K562 (cell line): ENCODE results near the gene MTHFS. TPM values are rescaled to one million over a fixed set of nuclear protein-coding genes. Genes with fewer than 3 reads are reported as not detected.
A peak's percentile ranks its signal among the peaks of the same experiment; 100 is the strongest.

Experiments used
- ATAC-seq: fragments of 200-7000 bp; cut with Tn5 transposase; 3 replicates; pipeline ENCODE4 v1.9.1; 2020; ENCODE audit warnings: moderate library complexity
- BruUV-seq: library from RNA; stranded (reverse); fragments of 400-500 nt; replicated peaks from 2 replicates; lab custom pipeline; 2021; lab: Mats Ljungman, UMichigan
- CTCF ChIA-PET: fragments of 300-600 bp; formaldehyde crosslinking; extraction: SDS; loops from one replicate; lab custom pipeline; 2021; ENCODE audit warnings: low intra/inter-chr PET ratio; lab: Yijun Ruan, JAX
- POLR2A ChIA-PET: fragments of 300-600, 350-650 bp; sonication (Branson Sonifier 250); formaldehyde crosslinking; extraction: SDS; loops from one replicate; lab custom pipeline; 2021; ENCODE audit warnings: antibody characterized with exemption, inconsistent platforms; lab: Yijun Ruan, JAX
- DNase-seq, 4 experiments: peaks; one replicate each; pipeline versions ENCODE4 v3.0.0 to v3.0.0-alpha.2; 2011 to 2018; ENCODE audit warnings: low spot score in 3 of 4, mixed read lengths in 3 of 4; ENCODE audit errors: extremely low read depth in 1 of 4
- FAIRE-seq: peaks from 2 replicates; lab custom pipeline; 2011; peaks lifted over from hg19 to GRCh38; lab: Jason Lieb, UNC
- H2AFZ ChIP-seq: 2 replicates; pipeline ENCODE4 v1.6.0; 2011; ENCODE audit warnings: low read depth, low read length, control low read depth, inconsistent platforms
- H3K27ac ChIP-seq: fragments of 200-600 bp; 3 replicates; pipeline ENCODE4 v1.8.0; 2011; ENCODE audit warnings: low read depth, mild to moderate bottlenecking, control low read depth, inconsistent platforms, low read length, moderate library complexity, mixed read lengths; ENCODE audit errors: extremely low read depth
- H3K27me3 ChIP-seq, 2 experiments: fragments of 300-600 bp in 1 of 2; 2 replicates in 1 of 2; 3 replicates in 1 of 2; pipeline versions ENCODE4 v1.6.0 to v1.8.0; 2011; ENCODE audit warnings: inconsistent platforms in 2 of 2, low read length in 2 of 2, mild to moderate bottlenecking in 1 of 2, mixed read lengths in 1 of 2, moderate library complexity in 1 of 2; ENCODE audit not compliant: control insufficient read depth in 2 of 2, insufficient read depth in 2 of 2
- H3K36me3 ChIP-seq: fragments of 300-600 bp; 3 replicates; pipeline ENCODE4 v1.8.0; 2011; ENCODE audit warnings: mild to moderate bottlenecking, low read length, inconsistent platforms; ENCODE audit not compliant: control insufficient read depth, insufficient read depth
- H3K4me1 ChIP-seq, 2 experiments: fragments of 200-600 bp in 1 of 2; replicated peaks in 1 of 2; 2 replicates in 1 of 2; 3 replicates in 1 of 2; pipeline versions ENCODE4 v1.5.1 to v1.8.0; 2011; ENCODE audit warnings: inconsistent platforms in 2 of 2, low read length in 2 of 2, mild to moderate bottlenecking in 1 of 2, mixed read lengths in 1 of 2, moderate library complexity in 1 of 2; ENCODE audit not compliant: control insufficient read depth in 2 of 2, insufficient read depth in 2 of 2
- H3K4me2 ChIP-seq: 2 replicates; pipeline ENCODE4 v1.6.1; 2011; ENCODE audit warnings: low read length, control low read depth, inconsistent platforms, mixed read lengths; ENCODE audit not compliant: insufficient read depth
- H3K4me3 ChIP-seq: fragments of 200-600 bp; sonication (generic), shearing (Covaris generic); 2 replicates; pipeline ENCODE4 v1.5.1; 2016; ENCODE audit warnings: control low read depth, inconsistent platforms
- H3K79me2 ChIP-seq: fragments of 200-600 bp; 3 replicates; pipeline ENCODE4 v1.8.0; 2011; ENCODE audit warnings: low read length, inconsistent platforms; ENCODE audit not compliant: control insufficient read depth, insufficient read depth
- H3K9ac ChIP-seq, 2 experiments: 2 replicates each; pipeline versions ENCODE4 v1.6.0 to v1.6.1; 2011; ENCODE audit warnings: low read depth in 2 of 2, low read length in 2 of 2, control low read depth in 1 of 2, inconsistent platforms in 1 of 2, mild to moderate bottlenecking in 1 of 2, mixed read lengths in 1 of 2; ENCODE audit not compliant: insufficient read depth in 1 of 2
- H3K9me1 ChIP-seq: one replicate; pipeline ENCODE4 v1.6.0; 2011; ENCODE audit warnings: inconsistent platforms, mild to moderate bottlenecking, low read length, moderate library complexity; ENCODE audit not compliant: control insufficient read depth, insufficient read depth
- H3K9me3 ChIP-seq: replicated peaks from 2 replicates; pipeline ENCODE4 v1.5.1; 2011; ENCODE audit warnings: low read depth, low read length, inconsistent platforms; ENCODE audit not compliant: control insufficient read depth, insufficient read depth
- H4K20me1 ChIP-seq: replicated peaks from 2 replicates; pipeline ENCODE4 v1.6.1; 2011; ENCODE audit warnings: low read length, inconsistent platforms, mixed read lengths; ENCODE audit not compliant: control insufficient read depth, insufficient read depth
- BRF1 ChIP-seq: IDR thresholded peaks from 3 replicates; pipeline ENCODE4 v1.6.1; 2011; ENCODE audit warnings: borderline replicate concordance, mild to moderate bottlenecking; ENCODE audit not compliant: insufficient read length; ENCODE audit errors: extremely low read depth
- CBX8 ChIP-seq: fragments of 200-600 bp; sonication (generic); IDR thresholded peaks from 2 replicates; pipeline ENCODE4 v1.6.1; 2012; ENCODE audit warnings: borderline replicate concordance, mixed run types, low read depth, mild to moderate bottlenecking, moderate library complexity, mixed read lengths, low read length, control low read depth, inconsistent platforms; ENCODE audit not compliant: poor library complexity, severe bottlenecking; ENCODE audit errors: extremely low read depth
- FUS ChIP-seq: fragments of 200-400 bp; formaldehyde crosslinking; optimal IDR thresholded peaks from 2 replicates; pipeline ENCODE3; 2017; ENCODE audit warnings: low read depth, low read length
- KLF1 ChIP-seq: fragments of 450-650 bp; IDR thresholded peaks from 2 replicates; pipeline ENCODE4 v1.6.1; 2016; ENCODE audit warnings: missing genetic modification characterization, missing compliant biosample characterization
- RCOR1 ChIP-seq, 2 experiments: IDR thresholded peaks; 2 replicates each; pipeline ENCODE4 v1.6.1; 2012; ENCODE audit warnings: low read depth in 2 of 2, low read length in 2 of 2, borderline replicate concordance in 1 of 2, improper control_type of control experiment in 1 of 2
- SIX5 ChIP-seq, 2 experiments: IDR thresholded peaks; 2 replicates each; pipeline ENCODE4 v1.6.1; 2011; ENCODE audit warnings: low read length in 2 of 2, borderline replicate concordance in 1 of 2, low read depth in 1 of 2, mild to moderate bottlenecking in 1 of 2, moderate library complexity in 1 of 2; ENCODE audit not compliant: insufficient read depth in 1 of 2
- XRCC5 ChIP-seq: fragments of 200-400 bp; formaldehyde crosslinking; IDR thresholded peaks from 2 replicates; pipeline ENCODE4 v1.6.1; 2017; ENCODE audit warnings: low read depth, mild to moderate bottlenecking, low read length
- ZKSCAN3 ChIP-seq: fragments of 250-450 bp; sonication (Bioruptor Pico); IDR thresholded peaks from 2 replicates; pipeline ENCODE4 v1.4.0; 2020
- ZNF3 ChIP-seq: fragments of 250-450 bp; sonication (Bioruptor Pico); IDR thresholded peaks from 2 replicates; pipeline ENCODE4 v1.5.0; 2021; ENCODE audit warnings: mild to moderate bottlenecking, moderate library complexity
- WGBS: fragments of 100-300 bp; shearing (Covaris generic); methylation state at CpG from one replicate; pipeline ENCODE4 v1.1.6; 2016; ENCODE audit warnings: low coverage, mixed read lengths; ENCODE audit not compliant: insufficient coverage; ENCODE audit errors: missing lambda C conversion rate; 5-methylcytosine and 5-hydroxymethylcytosine counted together
- in situ Hi-C: fragments of 300-500 bp; cut with MboI; formaldehyde crosslinking; loops from 4 replicates; pipeline ENCODE4 v1.15.0; 2018; ENCODE audit warnings: inconsistent platforms, mixed read lengths
- intact Hi-C: fragments of 100-400 bp; cut with micrococcal nuclease; formaldehyde crosslinking; loops from 2 replicates; pipeline ENCODE4 v1.14.2; 2022
- polyA plus RNA-seq, 8 experiments: library from polyadenylated mRNA; depleted of rRNA in 4 of 8; stranded (reverse) in 5 of 8; unstranded in 3 of 8; fragments of >200 nt; fragmentation: Nextera tagmentation in 2 of 8; fragmentation: Illumina TruSeq in 1 of 8; extraction: Ambion mirVana in 2 of 8; extraction: Trizol in 1 of 8; gene quantifications; 2 replicates each; pipeline versions ENCODE4 v1.2.1 to v1.2.3, GENCODE V29; 2011 to 2014; ENCODE audit warnings: inconsistent platforms in 1 of 8, missing spikeins in 1 of 8
- total RNA-seq, 7 experiments: library from RNA; depleted of rRNA in 6 of 7; stranded (reverse); fragments of >200 nt in 6 of 7; fragmentation: Illumina TruSeq in 2 of 7; extraction: Trizol in 2 of 7; gene quantifications; 2 replicates each; pipeline versions ENCODE4 v1.2.1 to v1.2.3, GENCODE V29; 2011 to 2021; ENCODE audit warnings: low replicate concordance in 1 of 7
- TF ChIP-seq, protein P1 (sequence below): fragments of 200-600 bp; sonication (generic); IDR thresholded peaks from one replicate; pipeline ENCODE4 v1.6.1; 2012; ENCODE audit warnings: mild to moderate bottlenecking, low read depth, low read length, inconsistent platforms

The MTHFS gene
- total and polyA plus RNA-seq, 9 of the 15 experiments (the other 6 are each of a cell fraction or from before 2014, with no cell fraction given): 17.8 to 79.3 (median 41.7) TPM

DNA sequence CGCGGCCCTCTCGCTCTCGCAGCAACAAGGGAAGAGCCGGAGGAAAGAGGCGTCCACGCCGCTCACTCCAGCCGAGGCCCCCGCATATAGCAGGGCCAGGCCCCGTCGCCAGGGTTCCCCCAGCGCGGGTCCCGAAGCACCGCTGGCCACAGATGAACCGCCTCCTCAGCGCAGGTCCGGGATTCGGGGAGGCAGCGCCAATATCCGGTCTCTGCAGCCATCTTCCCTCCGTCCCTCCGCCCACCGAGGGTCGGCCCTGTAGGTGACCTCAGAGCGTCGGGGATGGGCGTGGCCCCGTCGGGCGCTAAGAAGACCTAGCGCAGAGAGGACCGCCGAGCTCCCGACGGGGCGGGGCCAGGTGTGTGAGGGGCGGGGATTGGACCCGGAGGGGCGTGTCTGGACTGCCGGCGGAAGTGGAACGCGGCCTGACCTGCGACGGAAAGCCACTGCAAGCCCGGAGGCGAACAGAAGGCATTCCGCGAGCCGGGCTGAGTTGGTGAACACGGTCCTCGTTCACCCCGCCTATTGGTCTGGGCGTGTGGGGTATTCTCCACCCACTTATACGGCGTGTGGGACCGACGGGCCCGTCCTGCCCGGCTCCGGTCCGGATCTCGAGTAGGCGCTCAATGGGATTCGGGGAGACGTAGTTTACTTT lies 26.8 kb upstream of the MTHFS start:
- Histone ChIP-seq H3K4me1 (peaks cover 10 to 17% of the 10 kb centered on the region in 2 experiments; a peak in 4 of 5 replicates), H3K27ac (peak overlapping the region; percentile 91), H3K9ac (peak overlapping the region; percentile 89 to 99), H3K27me3 (no peaks in the 10 kb centered on the region), H3K4me2 (peak overlapping the region; percentile 91), H3K9me1 (no peaks in the 10 kb centered on the region), H3K36me3 (peaks cover 28% of the 10 kb centered on the region), H3K9me3 (peaks cover 35% of the 10 kb centered on the region), H3K4me3 (peak overlapping the region; percentile 93), H3K79me2 (peaks cover 38% of the 10 kb centered on the region), H4K20me1 (no peaks in the 10 kb centered on the region), H2AFZ (peak overlapping the region; percentile 85)
- POLR2A ChIA-PET: interaction anchor here (0.5 to 2.8 kb wide), 12 partner anchors 9 to 1623 kb away, joined by 3 to 15 read pairs (median 4); no protein-coding TSS in a partner anchor
- ATAC-seq: peak; percentile 97
- in situ Hi-C loops: no loop called here
- intact Hi-C loops: loop anchor here (2.0 to 5.0 kb wide), 2 partner anchors 69 to 233 kb away; no protein-coding TSS in a partner anchor
- peak; percentile 98 for FAIRE-seq
- under 1% methylated on average over 55 of the region's 68 CpGs for WGBS
- peak; percentile 96 to 98 (median 98) for DNase-seq
- CTCF ChIA-PET: no interaction called here
- BruUV-seq: no TSS peak
- TF ChIP-seq XRCC5 (no peak), SIX5 (IDR thresholded peaks at IDR 0.05; ENCODE audit: borderline replicate concordance in 1 of 2, insufficient read depth in 1 of 2, low read depth in 1 of 2, low read length in 2 of 2) (no peak), RCOR1 (IDR thresholded peaks at IDR 0.05; ENCODE audit: borderline replicate concordance in 1 of 2, low read depth in 2 of 2, low read length in 2 of 2) (0 out of 4 replicates have a peak, but pooled peaks of 1 of the 2 experiments have one; percentile 41), BRF1 (no peak), KLF1 (tag) (no peak), FUS (no peak), CBX8 (no peak), ZNF3 (CRISPR knock-in tag) (no peak), ZKSCAN3 (CRISPR knock-in tag) (no peak)
- TF ChIP-seq, protein P1, sequence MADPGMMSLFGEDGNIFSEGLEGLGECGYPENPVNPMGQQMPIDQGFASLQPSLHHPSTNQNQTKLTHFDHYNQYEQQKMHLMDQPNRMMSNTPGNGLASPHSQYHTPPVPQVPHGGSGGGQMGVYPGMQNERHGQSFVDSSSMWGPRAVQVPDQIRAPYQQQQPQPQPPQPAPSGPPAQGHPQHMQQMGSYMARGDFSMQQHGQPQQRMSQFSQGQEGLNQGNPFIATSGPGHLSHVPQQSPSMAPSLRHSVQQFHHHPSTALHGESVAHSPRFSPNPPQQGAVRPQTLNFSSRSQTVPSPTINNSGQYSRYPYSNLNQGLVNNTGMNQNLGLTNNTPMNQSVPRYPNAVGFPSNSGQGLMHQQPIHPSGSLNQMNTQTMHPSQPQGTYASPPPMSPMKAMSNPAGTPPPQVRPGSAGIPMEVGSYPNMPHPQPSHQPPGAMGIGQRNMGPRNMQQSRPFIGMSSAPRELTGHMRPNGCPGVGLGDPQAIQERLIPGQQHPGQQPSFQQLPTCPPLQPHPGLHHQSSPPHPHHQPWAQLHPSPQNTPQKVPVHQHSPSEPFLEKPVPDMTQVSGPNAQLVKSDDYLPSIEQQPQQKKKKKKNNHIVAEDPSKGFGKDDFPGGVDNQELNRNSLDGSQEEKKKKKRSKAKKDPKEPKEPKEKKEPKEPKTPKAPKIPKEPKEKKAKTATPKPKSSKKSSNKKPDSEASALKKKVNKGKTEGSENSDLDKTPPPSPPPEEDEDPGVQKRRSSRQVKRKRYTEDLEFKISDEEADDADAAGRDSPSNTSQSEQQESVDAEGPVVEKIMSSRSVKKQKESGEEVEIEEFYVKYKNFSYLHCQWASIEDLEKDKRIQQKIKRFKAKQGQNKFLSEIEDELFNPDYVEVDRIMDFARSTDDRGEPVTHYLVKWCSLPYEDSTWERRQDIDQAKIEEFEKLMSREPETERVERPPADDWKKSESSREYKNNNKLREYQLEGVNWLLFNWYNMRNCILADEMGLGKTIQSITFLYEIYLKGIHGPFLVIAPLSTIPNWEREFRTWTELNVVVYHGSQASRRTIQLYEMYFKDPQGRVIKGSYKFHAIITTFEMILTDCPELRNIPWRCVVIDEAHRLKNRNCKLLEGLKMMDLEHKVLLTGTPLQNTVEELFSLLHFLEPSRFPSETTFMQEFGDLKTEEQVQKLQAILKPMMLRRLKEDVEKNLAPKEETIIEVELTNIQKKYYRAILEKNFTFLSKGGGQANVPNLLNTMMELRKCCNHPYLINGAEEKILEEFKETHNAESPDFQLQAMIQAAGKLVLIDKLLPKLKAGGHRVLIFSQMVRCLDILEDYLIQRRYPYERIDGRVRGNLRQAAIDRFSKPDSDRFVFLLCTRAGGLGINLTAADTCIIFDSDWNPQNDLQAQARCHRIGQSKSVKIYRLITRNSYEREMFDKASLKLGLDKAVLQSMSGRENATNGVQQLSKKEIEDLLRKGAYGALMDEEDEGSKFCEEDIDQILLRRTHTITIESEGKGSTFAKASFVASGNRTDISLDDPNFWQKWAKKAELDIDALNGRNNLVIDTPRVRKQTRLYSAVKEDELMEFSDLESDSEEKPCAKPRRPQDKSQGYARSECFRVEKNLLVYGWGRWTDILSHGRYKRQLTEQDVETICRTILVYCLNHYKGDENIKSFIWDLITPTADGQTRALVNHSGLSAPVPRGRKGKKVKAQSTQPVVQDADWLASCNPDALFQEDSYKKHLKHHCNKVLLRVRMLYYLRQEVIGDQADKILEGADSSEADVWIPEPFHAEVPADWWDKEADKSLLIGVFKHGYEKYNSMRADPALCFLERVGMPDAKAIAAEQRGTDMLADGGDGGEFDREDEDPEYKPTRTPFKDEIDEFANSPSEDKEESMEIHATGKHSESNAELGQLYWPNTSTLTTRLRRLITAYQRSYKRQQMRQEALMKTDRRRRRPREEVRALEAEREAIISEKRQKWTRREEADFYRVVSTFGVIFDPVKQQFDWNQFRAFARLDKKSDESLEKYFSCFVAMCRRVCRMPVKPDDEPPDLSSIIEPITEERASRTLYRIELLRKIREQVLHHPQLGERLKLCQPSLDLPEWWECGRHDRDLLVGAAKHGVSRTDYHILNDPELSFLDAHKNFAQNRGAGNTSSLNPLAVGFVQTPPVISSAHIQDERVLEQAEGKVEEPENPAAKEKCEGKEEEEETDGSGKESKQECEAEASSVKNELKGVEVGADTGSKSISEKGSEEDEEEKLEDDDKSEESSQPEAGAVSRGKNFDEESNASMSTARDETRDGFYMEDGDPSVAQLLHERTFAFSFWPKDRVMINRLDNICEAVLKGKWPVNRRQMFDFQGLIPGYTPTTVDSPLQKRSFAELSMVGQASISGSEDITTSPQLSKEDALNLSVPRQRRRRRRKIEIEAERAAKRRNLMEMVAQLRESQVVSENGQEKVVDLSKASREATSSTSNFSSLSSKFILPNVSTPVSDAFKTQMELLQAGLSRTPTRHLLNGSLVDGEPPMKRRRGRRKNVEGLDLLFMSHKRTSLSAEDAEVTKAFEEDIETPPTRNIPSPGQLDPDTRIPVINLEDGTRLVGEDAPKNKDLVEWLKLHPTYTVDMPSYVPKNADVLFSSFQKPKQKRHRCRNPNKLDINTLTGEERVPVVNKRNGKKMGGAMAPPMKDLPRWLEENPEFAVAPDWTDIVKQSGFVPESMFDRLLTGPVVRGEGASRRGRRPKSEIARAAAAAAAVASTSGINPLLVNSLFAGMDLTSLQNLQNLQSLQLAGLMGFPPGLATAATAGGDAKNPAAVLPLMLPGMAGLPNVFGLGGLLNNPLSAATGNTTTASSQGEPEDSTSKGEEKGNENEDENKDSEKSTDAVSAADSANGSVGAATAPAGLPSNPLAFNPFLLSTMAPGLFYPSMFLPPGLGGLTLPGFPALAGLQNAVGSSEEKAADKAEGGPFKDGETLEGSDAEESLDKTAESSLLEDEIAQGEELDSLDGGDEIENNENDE: no peak
